GM19239 (cell line): Measurements from ENCODE around the gene SRC.
"Not testable (repeated sequence)": the region's sequence is repeated elsewhere in the genome, so short reads cannot be mapped to it uniquely, and the experiment has no call there.

Experiments used
- DNase-seq: peaks from one replicate; pipeline ENCODE4 v3.0.0; 2011; ENCODE audit warnings: low spot score; ENCODE audit not compliant: insufficient read length
- FAIRE-seq: peaks from 2 replicates; lab custom pipeline; 2011; peaks lifted over from hg19 to GRCh38; lab: Jason Lieb, UNC

SRC gene

GRCh38 chr20:37334450-37334849 lies 11.5 kb upstream of the SRC start:
- DNase-seq (no peak), FAIRE-seq (no peak)

- no peak for DNase-seq
- FAIRE-seq: peak; percentile 79
These were observed 10.1 kb upstream of the SRC start for GRCh38 chr20:37335642-37336368.

GRCh38 chr20:37336369-37337207 lies 9.4 kb upstream of the SRC start:
- DNase-seq (peak; percentile 86), FAIRE-seq (peak; percentile 99)

- DNase-seq: no peak
- FAIRE-seq: peak; percentile 80
These were observed 8.5 kb upstream of the SRC start for GRCh38 chr20:37337208-37337991.

GRCh38 chr20:37338380-37338779 lies 7.6 kb upstream of the SRC start:
- DNase-seq, FAIRE-seq: not testable (repeated sequence)

- no peak for FAIRE-seq
- no peak for DNase-seq
These were observed 6.7 kb upstream of the SRC start for GRCh38 chr20:37339208-37339607.

GRCh38 chr20:37339764-37340109 lies 6.2 kb upstream of the SRC start:
- not testable (repeated sequence) for FAIRE-seq

GRCh38 chr20:37340998-37341397 lies 4.9 kb upstream of the SRC start:
- no peak for FAIRE-seq

More at GRCh38 chr20:37339764-37340109, 6.2 kb upstream of the SRC start:
- not testable (repeated sequence) for DNase-seq

GRCh38 chr20:37341632-37342031 lies 4.3 kb upstream of the SRC start:
- no peak for FAIRE-seq
- DNase-seq: no peak

More at GRCh38 chr20:37340998-37341397, 4.9 kb upstream of the SRC start:
- no peak for DNase-seq

GRCh38 chr20:37342231-37343177 lies 3.4 kb upstream of the SRC start:
- DNase-seq (no peak), FAIRE-seq (no peak)

- no peak for DNase-seq
- FAIRE-seq: peak; percentile 67
These were observed 2.5 kb upstream of the SRC start for GRCh38 chr20:37343212-37343993.

- peak; percentile 56 for FAIRE-seq
These were observed 2.0 kb upstream of the SRC start for GRCh38 chr20:37343994-37344355.

GRCh38 chr20:37344506-37345338 lies 1.2 kb upstream of the SRC start:
- DNase-seq (no peak), FAIRE-seq (peak; percentile 87)

More at GRCh38 chr20:37343994-37344355, 2.0 kb upstream of the SRC start:
- DNase-seq: no peak

- FAIRE-seq (no peak), DNase-seq (no peak)
These were observed 245 bp downstream of the SRC start for GRCh38 chr20:37346236-37346534.

- FAIRE-seq (no peak), DNase-seq (no peak)
These were observed 801 bp downstream of the SRC start for GRCh38 chr20:37346535-37347346.

GRCh38 chr20:37347347-37347823 lies 1.4 kb downstream of the SRC start:
- DNase-seq (no peak), FAIRE-seq (no peak)
